ENCODE measurements around the gene CA11. TPM values are rescaled to one million over a fixed set of nuclear protein-coding genes. Genes with fewer than 3 reads are reported as not detected.

Gene CA11
- total and polyA plus RNA-seq, 9 of the 15 experiments (the other 6 are each of a cell fraction or from before 2014, with no cell fraction given): 2.9 to 19.9 (median 8.3) TPM

DNA sequence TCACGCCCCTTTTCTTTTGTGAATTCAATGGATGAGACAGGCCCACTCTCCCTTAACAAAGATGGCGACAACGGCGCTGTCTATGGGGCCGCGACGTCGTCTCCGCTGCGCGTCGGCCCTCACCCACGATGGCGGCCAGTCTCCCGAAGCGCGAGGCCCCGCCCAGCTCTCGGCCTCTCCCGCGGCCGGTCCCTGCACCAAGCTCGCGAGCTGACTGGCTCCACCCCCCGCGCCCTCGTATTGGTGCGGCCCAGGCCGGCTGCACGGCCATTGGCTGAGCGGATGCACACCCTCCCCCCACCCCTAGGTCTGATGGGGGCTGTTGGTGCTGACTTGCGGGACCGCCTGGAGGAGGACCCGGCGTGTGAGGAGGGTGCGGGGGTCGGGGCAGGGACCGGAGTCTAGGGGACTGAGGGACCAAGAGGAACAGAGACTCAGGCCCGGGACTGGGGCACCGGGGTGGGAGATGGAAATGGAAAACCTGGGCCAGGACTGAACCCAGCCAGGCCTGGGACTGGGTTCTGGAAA is 21.9 kb downstream of the CA11 start (continued):
- TF ChIP-seq, protein P1, sequence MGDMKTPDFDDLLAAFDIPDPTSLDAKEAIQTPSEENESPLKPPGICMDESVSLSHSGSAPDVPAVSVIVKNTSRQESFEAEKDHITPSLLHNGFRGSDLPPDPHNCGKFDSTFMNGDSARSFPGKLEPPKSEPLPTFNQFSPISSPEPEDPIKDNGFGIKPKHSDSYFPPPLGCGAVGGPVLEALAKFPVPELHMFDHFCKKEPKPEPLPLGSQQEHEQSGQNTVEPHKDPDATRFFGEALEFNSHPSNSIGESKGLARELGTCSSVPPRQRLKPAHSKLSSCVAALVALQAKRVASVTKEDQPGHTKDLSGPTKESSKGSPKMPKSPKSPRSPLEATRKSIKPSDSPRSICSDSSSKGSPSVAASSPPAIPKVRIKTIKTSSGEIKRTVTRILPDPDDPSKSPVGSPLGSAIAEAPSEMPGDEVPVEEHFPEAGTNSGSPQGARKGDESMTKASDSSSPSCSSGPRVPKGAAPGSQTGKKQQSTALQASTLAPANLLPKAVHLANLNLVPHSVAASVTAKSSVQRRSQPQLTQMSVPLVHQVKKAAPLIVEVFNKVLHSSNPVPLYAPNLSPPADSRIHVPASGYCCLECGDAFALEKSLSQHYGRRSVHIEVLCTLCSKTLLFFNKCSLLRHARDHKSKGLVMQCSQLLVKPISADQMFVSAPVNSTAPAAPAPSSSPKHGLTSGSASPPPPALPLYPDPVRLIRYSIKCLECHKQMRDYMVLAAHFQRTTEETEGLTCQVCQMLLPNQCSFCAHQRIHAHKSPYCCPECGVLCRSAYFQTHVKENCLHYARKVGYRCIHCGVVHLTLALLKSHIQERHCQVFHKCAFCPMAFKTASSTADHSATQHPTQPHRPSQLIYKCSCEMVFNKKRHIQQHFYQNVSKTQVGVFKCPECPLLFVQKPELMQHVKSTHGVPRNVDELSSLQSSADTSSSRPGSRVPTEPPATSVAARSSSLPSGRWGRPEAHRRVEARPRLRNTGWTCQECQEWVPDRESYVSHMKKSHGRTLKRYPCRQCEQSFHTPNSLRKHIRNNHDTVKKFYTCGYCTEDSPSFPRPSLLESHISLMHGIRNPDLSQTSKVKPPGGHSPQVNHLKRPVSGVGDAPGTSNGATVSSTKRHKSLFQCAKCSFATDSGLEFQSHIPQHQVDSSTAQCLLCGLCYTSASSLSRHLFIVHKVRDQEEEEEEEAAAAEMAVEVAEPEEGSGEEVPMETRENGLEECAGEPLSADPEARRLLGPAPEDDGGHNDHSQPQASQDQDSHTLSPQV (IDR thresholded peaks at IDR 0.05): no peak
- no peak for TF ChIP-seq SOX6 (IDR thresholded peaks at IDR 0.05)
- no peak for TF ChIP-seq CBX2 (IDR thresholded peaks at IDR 0.05; ENCODE audit: insufficient read depth, low read length, poor library complexity, severe bottlenecking)
- TF ChIP-seq DNMT1 (IDR thresholded peaks at IDR 0.05): no peak
- TF ChIP-seq CCNT2 (IDR thresholded peaks at IDR 0.05; ENCODE audit: borderline replicate concordance, extremely low read depth, insufficient read length, low read depth, low read length): peak; percentile 68
- TF ChIP-seq, protein P2, sequence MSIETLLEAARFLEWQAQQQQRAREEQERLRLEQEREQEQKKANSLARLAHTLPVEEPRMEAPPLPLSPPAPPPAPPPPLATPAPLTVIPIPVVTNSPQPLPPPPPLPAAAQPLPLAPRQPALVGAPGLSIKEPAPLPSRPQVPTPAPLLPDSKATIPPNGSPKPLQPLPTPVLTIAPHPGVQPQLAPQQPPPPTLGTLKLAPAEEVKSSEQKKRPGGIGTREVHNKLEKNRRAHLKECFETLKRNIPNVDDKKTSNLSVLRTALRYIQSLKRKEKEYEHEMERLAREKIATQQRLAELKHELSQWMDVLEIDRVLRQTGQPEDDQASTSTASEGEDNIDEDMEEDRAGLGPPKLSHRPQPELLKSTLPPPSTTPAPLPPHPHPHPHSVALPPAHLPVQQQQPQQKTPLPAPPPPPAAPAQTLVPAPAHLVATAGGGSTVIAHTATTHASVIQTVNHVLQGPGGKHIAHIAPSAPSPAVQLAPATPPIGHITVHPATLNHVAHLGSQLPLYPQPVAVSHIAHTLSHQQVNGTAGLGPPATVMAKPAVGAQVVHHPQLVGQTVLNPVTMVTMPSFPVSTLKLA (conservative IDR thresholded peaks at IDR 0.05): peak; percentile 66 to 70
- TF ChIP-seq ZNF197 (CRISPR knock-in tag; IDR thresholded peaks at IDR 0.05; ENCODE audit: low read depth): no peak
- no peak for TF ChIP-seq RHOXF2B (CRISPR knock-in tag; conservative IDR thresholded peaks at IDR 0.05)
- TF ChIP-seq SNRNP70 (optimal IDR thresholded peaks at IDR 0.05; ENCODE audit: low read depth, low read length): no peak
- peak; percentile 99 to 100 (median 100) for TF ChIP-seq YY1 (IDR thresholded peaks at IDR 0.05; ENCODE audit: borderline replicate concordance in 1 of 3, control insufficient read depth in 1 of 3, extremely low read depth in 1 of 3, insufficient read depth in 3 of 3, insufficient read length in 1 of 3, insufficient replicate concordance in 2 of 3, low read depth in 1 of 3, low read length in 2 of 3)
- no peak for TF ChIP-seq OTX1 (CRISPR knock-in tag; IDR thresholded peaks at IDR 0.05)
- TF ChIP-seq, protein P3, sequence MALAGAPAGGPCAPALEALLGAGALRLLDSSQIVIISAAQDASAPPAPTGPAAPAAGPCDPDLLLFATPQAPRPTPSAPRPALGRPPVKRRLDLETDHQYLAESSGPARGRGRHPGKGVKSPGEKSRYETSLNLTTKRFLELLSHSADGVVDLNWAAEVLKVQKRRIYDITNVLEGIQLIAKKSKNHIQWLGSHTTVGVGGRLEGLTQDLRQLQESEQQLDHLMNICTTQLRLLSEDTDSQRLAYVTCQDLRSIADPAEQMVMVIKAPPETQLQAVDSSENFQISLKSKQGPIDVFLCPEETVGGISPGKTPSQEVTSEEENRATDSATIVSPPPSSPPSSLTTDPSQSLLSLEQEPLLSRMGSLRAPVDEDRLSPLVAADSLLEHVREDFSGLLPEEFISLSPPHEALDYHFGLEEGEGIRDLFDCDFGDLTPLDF (CRISPR knock-in tag; IDR thresholded peaks at IDR 0.05): 0 out of 2 replicates have a peak, but pooled peaks have one; percentile 25
- no peak for TF ChIP-seq RBM14 (IDR thresholded peaks at IDR 0.05; ENCODE audit: borderline replicate concordance, insufficient read depth, low read depth, low read length)
- TF ChIP-seq, protein P4, sequence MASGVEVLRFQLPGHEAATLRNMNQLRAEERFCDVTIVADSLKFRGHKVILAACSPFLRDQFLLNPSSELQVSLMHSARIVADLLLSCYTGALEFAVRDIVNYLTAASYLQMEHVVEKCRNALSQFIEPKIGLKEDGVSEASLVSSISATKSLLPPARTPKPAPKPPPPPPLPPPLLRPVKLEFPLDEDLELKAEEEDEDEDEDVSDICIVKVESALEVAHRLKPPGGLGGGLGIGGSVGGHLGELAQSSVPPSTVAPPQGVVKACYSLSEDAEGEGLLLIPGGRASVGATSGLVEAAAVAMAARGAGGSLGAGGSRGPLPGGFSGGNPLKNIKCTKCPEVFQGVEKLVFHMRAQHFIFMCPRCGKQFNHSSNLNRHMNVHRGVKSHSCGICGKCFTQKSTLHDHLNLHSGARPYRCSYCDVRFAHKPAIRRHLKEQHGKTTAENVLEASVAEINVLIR (CRISPR knock-in tag; IDR thresholded peaks at IDR 0.05): peak; percentile 58
- TF ChIP-seq TCF7 (IDR thresholded peaks at IDR 0.05; ENCODE audit: borderline replicate concordance): peak; percentile 57; the same call in 1 of the 2 replicates
- TF ChIP-seq RCOR1 (IDR thresholded peaks at IDR 0.05; ENCODE audit: borderline replicate concordance in 1 of 2, low read depth in 2 of 2, low read length in 2 of 2): peak; percentile 35 to 43; a peak in 1 of 4 replicates
- peak; percentile 98 for TF ChIP-seq RBM25 (IDR thresholded peaks at IDR 0.05; ENCODE audit: low read depth, low read length, severe bottlenecking)
- no peak for TF ChIP-seq ZNF589 (CRISPR knock-in tag; IDR thresholded peaks at IDR 0.05; ENCODE audit: low read depth)
- TF ChIP-seq PRMT5 (CRISPR knock-in tag; IDR thresholded peaks at IDR 0.05): no peak

Data from K562 (cell line).